Activated T-cell treated with anti-CD3 and anti-CD28 coated beads for 48 hours (primary cell): ENCODE results near the gene SBK2.

Experiments
- DNase-seq: peaks from one replicate; pipeline ENCODE4 v3.0.0-alpha.2; 2020; ENCODE audit warnings: low read depth

Gene SBK2

GRCh38 chr19:55554302-55554701 lies 17.4 kb upstream of the SBK2 start:
- DNase-seq, result no peak

- DNase-seq, result no peak
Measured at GRCh38 chr19:55553217-55554182, 16.6 kb upstream of the SBK2 start.

GRCh38 chr19:55552620-55553019 lies 15.7 kb upstream of the SBK2 start:
- no peak for DNase-seq

- DNase-seq, result no peak
Measured at GRCh38 chr19:55552206-55552605, 15.3 kb upstream of the SBK2 start.

- no peak for DNase-seq
Measured at GRCh38 chr19:55550321-55550650, 13.4 kb upstream of the SBK2 start.

- no peak for DNase-seq
Measured at GRCh38 chr19:55549500-55550320, 12.8 kb upstream of the SBK2 start.

- DNase-seq, result no peak
Measured at GRCh38 chr19:55546822-55547614, 10.1 kb upstream of the SBK2 start.

- DNase-seq, result no peak
Measured at GRCh38 chr19:55546011-55546410, 9.1 kb upstream of the SBK2 start.

- no peak for DNase-seq
Measured at GRCh38 chr19:55545443-55545842, 8.5 kb upstream of the SBK2 start, which contains the start of gene SBK3. Gene SBK3 (minus strand): TSS chr19:55545543. CDS start chr19:55545543, 0 bp downstream.

GRCh38 chr19:55544776-55545439 lies 8.0 kb upstream of the SBK2 start:
- no peak for DNase-seq

GRCh38 chr19:55544014-55544413 lies 7.1 kb upstream of the SBK2 start:
- DNase-seq, result no peak

- DNase-seq, result no peak
Measured at GRCh38 chr19:55543567-55543966, 6.6 kb upstream of the SBK2 start.

- no peak for DNase-seq
Measured at GRCh38 chr19:55542292-55542855, 5.4 kb upstream of the SBK2 start.

GRCh38 chr19:55541091-55541490 lies 4.2 kb upstream of the SBK2 start:
- DNase-seq, result no peak

GRCh38 chr19:55540619-55541018 lies 3.7 kb upstream of the SBK2 start:
- DNase-seq, result no peak

GRCh38 chr19:55539090-55539984 lies 2.4 kb upstream of the SBK2 start:
- no peak for DNase-seq

GRCh38 chr19:55538132-55538531 lies 1.2 kb upstream of the SBK2 start:
- DNase-seq, result no peak

GRCh38 chr19:55537741-55538111 lies 793 bp upstream of the SBK2 start:
- no peak for DNase-seq

- no peak for DNase-seq
Measured at GRCh38 chr19:55536366-55536765, 567 bp downstream of the SBK2 start.

GRCh38 chr19:55535965-55536350 lies 975 bp downstream of the SBK2 start:
- DNase-seq, result no peak
